CD4-positive, CD25-positive, alpha-beta regulatory T cell (primary cell): ENCODE results near the gene CALCA. TPM values are rescaled to one million over a fixed set of nuclear protein-coding genes. Genes with fewer than 3 reads are reported as not detected.

Experiments used
- ATAC-seq, 2 donors: fragments of 150-1000 bp; cut with Tn5 transposase; one replicate each; pipeline ENCODE4 v1.10.0; 2021; ENCODE audit warnings: low read depth in 2 of 2, moderate number of reproducible peaks in 2 of 2, moderate library complexity in 1 of 2
- DNase-seq, 3 donors: peaks; one replicate each; pipeline versions ENCODE4 v3.0.0 to v3.0.0-alpha.2; 2012 to 2022; ENCODE audit warnings: mixed read lengths in 1 of 3
- H3K27ac ChIP-seq: one replicate; pipeline ENCODE4 v1.7.0; 2013; ENCODE audit warnings: mild to moderate bottlenecking, low read length; ENCODE audit not compliant: insufficient read depth, poor library complexity, severe bottlenecking
- H3K27me3 ChIP-seq: one replicate; pipeline ENCODE4 v1.7.0; 2013; ENCODE audit warnings: low read length; ENCODE audit not compliant: control insufficient read depth, insufficient read depth
- H3K36me3 ChIP-seq: one replicate; pipeline ENCODE4 v1.7.0; 2013; ENCODE audit warnings: mild to moderate bottlenecking, low read length, moderate library complexity; ENCODE audit not compliant: control insufficient read depth, insufficient read depth
- H3K4me1 ChIP-seq: 2 replicates; pipeline ENCODE4 v1.7.0; 2013; ENCODE audit warnings: mild to moderate bottlenecking, low read length; ENCODE audit not compliant: insufficient read depth, control insufficient read depth, poor library complexity, severe bottlenecking
- H3K4me3 ChIP-seq: one replicate; pipeline ENCODE4 v1.7.0; 2013; ENCODE audit warnings: low read depth, mild to moderate bottlenecking, low read length, moderate library complexity
- H3K9me3 ChIP-seq, 2 experiments: 1 replicate in 1 of 2; 2 replicates in 1 of 2; pipeline ENCODE4 v1.7.0; 2013; ENCODE audit warnings: low read length in 2 of 2, mild to moderate bottlenecking in 1 of 2, moderate library complexity in 1 of 2; ENCODE audit not compliant: control insufficient read depth in 2 of 2
- H3K27ac Mint-ChIP-seq, 3 donors: one replicate each; pipeline ENCODE4 v1.8.0; 2020 to 2022; ENCODE audit warnings: mild to moderate bottlenecking in 3 of 3, mixed read lengths in 3 of 3, moderate library complexity in 2 of 3
- H3K27me3 Mint-ChIP-seq: one replicate; pipeline ENCODE4 v1.8.0; 2022; ENCODE audit warnings: mild to moderate bottlenecking, mixed read lengths
- H3K36me3 Mint-ChIP-seq: one replicate; pipeline ENCODE4 v1.8.0; 2020; ENCODE audit warnings: mixed read lengths
- H3K4me1 Mint-ChIP-seq, 4 donors: one replicate each; pipeline ENCODE4 v1.8.0; 2020 to 2022; ENCODE audit warnings: mixed read lengths in 4 of 4, mild to moderate bottlenecking in 1 of 4
- H3K4me3 Mint-ChIP-seq, 4 donors: one replicate each; pipeline ENCODE4 v1.8.0; 2020 to 2022; ENCODE audit warnings: mild to moderate bottlenecking in 4 of 4, mixed read lengths in 4 of 4, moderate library complexity in 3 of 4
- H3K9me3 Mint-ChIP-seq, 7 donors: one replicate each; pipeline ENCODE4 v1.8.0; 2020 to 2022; ENCODE audit warnings: mixed read lengths in 7 of 7, mild to moderate bottlenecking in 3 of 7, moderate library complexity in 2 of 7
- polyA plus RNA-seq, 4 donors: library from polyadenylated mRNA; unstranded; fragments of 300-500 nt; fragmentation: Illumina TruSeq; gene quantifications; one replicate each; pipeline ENCODE4 v1.2.3, GENCODE V29; 2021
- total RNA-seq: library from RNA; stranded (reverse); gene quantifications from one replicate; pipeline ENCODE4 v1.2.3, GENCODE V29; 2022

The CALCA gene
- total and polyA plus RNA-seq, 5 donors from 2014 or later: not detected

DNA sequence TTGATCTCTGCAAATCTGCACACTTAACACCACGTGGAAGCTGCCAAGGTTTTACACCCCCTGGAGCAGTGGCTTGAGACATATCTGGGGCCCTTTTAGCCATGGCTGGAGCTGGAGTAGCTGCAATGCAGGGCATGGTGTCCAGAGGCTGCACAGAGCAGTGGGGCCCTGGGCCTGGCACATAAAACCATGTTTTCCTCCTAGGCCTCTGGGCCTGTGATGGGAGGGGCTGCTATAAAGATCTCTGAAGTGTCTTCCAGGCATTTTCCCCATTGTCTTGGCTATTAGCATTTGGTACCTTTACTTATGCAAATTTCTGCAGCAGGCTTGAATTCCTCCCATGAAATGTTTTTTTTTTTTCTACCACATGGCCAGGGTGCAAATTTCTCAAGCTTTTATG lies 33.2 kb downstream of the CALCA start:
- no peak for ATAC-seq
- DNase-seq: no peak
- H3K36me3 ChIP-seq: no peaks in the 10 kb centered on the region
- peaks cover 0 to 2% (median 0%) of the 10 kb centered on the region in 4 donors for H3K4me1 Mint-ChIP-seq
- no peak overlapping the region for H3K27ac Mint-ChIP-seq
- H3K9me3 Mint-ChIP-seq: peaks cover 0 to 4% (median 0%) of the 10 kb centered on the region in 7 donors
- peaks cover 21% of the 10 kb centered on the region for H3K36me3 Mint-ChIP-seq
- H3K4me3 ChIP-seq: no peak overlapping the region
- no peaks in the 10 kb centered on the region for H3K27me3 Mint-ChIP-seq
- H3K9me3 ChIP-seq: no peaks in the 10 kb centered on the region
- H3K4me1 ChIP-seq: no peaks in the 10 kb centered on the region
- no peaks in the 10 kb centered on the region for H3K27me3 ChIP-seq
- no peak overlapping the region for H3K27ac ChIP-seq
- H3K4me3 Mint-ChIP-seq: no peak overlapping the region

DNA sequence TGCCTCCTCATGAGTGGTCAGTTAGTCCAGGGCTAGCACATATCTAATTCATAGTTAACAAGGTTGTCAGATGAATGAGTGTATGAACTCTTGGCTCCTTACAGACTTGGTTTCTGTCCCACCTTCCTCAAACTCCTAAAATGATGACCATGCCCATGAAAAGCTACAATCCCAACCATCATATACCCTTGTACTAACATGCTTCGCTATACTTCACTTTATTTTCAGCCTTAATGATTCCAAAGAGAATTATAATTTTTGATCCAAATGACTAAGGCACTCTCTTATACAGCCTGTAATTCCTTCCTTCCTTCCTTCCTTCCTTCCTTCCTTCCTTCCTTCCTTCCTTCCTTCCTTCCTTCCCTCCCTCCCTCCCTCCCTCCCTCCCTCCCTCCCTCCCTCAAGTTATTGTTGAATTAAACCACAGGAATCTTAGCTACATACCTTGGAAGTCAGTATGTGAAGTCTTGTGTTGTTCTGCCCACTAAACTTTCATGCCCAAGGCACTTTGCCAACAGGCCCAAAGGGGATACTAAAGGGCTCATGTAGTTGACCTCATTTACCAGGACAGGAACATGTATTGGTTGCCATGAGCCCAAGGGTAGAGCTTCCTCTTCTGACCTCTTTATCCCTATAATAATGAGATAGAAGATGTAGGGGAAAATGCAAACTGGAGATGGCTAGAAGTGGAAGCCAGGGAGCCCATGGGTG lies 37.4 kb downstream of the CALCA start:
- Histone ChIP-seq H3K36me3 (no peaks in the 10 kb centered on the region), H3K4me3 (no peak overlapping the region), H3K4me1 (no peaks in the 10 kb centered on the region), H3K27me3 (no peaks in the 10 kb centered on the region), H3K9me3 (no peaks in the 10 kb centered on the region), H3K27ac (no peak overlapping the region)
- H3K4me3 Mint-ChIP-seq: no peak overlapping the region
- DNase-seq: no peak
- H3K9me3 Mint-ChIP-seq: peaks cover 0 to 4% (median 0%) of the 10 kb centered on the region in 7 donors
- no peak overlapping the region for H3K27ac Mint-ChIP-seq
- peaks cover 20% of the 10 kb centered on the region for H3K36me3 Mint-ChIP-seq
- no peak for ATAC-seq
- no peaks in the 10 kb centered on the region for H3K27me3 Mint-ChIP-seq
- no peaks in the 10 kb centered on the region for H3K4me1 Mint-ChIP-seq

DNA sequence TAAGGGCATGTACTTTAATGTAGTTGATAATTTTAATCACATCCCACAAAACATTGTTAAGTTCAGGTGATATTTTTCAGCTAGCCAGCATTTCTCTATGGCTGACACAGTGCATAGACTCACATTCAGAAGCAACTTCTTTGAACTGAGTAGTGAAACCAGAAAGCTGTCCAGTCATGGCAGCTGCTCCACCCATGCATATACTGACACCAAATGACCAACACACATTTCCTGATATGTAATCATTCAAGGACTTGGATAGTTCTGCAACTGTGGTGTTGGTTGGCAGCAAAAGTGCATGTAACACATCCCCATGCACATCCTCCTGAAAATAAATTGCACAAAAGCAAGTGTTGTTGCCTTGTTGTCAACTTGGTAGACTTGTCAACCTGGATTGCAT lies 39.7 kb downstream of the CALCA start:
- Histone ChIP-seq H3K4me3 (no peak overlapping the region), H3K9me3 (no peaks in the 10 kb centered on the region), H3K36me3 (no peaks in the 10 kb centered on the region), H3K27me3 (no peaks in the 10 kb centered on the region), H3K27ac (no peak overlapping the region), H3K4me1 (no peaks in the 10 kb centered on the region)
- Mint-ChIP-seq H3K27me3 (peaks cover 5% of the 10 kb centered on the region), H3K27ac (no peak overlapping the region), H3K4me1 (no peaks in the 10 kb centered on the region), H3K36me3 (peaks cover 12% of the 10 kb centered on the region), H3K9me3 (peaks cover 0 to 12% (median 2%) of the 10 kb centered on the region in 7 donors), H3K4me3 (no peak overlapping the region)
- ATAC-seq: no peak
- no peak for DNase-seq

DNA sequence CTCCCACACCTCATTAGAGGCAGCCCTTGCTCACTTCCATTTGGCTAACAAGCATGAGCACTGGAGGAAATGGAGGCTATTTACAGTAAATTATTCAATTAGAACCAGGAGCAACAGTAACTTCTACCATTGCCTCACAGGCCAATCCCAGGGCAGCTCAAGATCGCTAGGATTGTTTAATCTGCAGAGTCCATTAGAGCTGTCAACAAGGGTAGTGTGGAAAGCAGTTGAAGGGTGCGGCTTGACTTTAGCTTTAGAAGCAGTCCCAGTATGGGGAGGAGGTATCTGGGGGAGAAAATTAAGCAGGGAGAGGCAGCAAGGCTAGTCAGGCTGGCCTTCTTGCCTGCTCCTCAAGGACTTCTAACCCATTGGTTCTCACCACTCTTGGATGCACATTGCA lies 41.8 kb downstream of the CALCA start:
- no peaks in the 10 kb centered on the region for H3K4me1 ChIP-seq
- H3K4me3 ChIP-seq: no peak overlapping the region
- Mint-ChIP-seq H3K27ac (no peak overlapping the region), H3K36me3 (peaks cover 10% of the 10 kb centered on the region), H3K27me3 (peaks cover 10% of the 10 kb centered on the region), H3K4me1 (no peaks in the 10 kb centered on the region), H3K4me3 (no peak overlapping the region), H3K9me3 (peaks cover 0 to 12% (median 2%) of the 10 kb centered on the region in 7 donors)
- no peaks in the 10 kb centered on the region for H3K9me3 ChIP-seq
- no peak for DNase-seq
- H3K27me3 ChIP-seq: no peaks in the 10 kb centered on the region
- no peak overlapping the region for H3K27ac ChIP-seq
- H3K36me3 ChIP-seq: no peaks in the 10 kb centered on the region
- no peak for ATAC-seq

DNA sequence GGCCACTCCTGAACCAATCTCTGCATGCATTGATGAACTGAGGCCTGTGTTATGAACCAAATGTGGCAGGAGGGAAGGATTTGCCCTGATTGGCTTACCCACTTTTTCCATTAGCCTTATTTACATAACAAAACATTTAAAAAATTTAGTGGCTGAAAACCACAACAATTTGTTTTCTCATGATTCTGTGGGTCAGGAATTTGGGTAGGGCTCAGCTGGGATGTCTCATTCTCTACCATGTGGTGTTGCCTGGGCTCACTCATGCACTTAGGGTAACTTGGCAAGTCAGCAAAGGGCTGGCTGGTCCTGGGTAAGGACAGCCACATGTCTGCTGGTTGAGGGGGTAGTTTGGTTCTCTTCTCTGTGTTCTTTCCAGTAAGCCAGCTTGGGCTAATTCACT lies 45.0 kb downstream of the CALCA start:
- H3K4me1 ChIP-seq: no peaks in the 10 kb centered on the region
- no peak overlapping the region for H3K4me3 ChIP-seq
- no peak overlapping the region for H3K27ac ChIP-seq
- H3K9me3 Mint-ChIP-seq: peaks cover 0 to 12% (median 2%) of the 10 kb centered on the region in 7 donors
- ATAC-seq: no peak
- H3K27ac Mint-ChIP-seq: no peak overlapping the region
- no peaks in the 10 kb centered on the region for H3K27me3 ChIP-seq
- peaks cover 10% of the 10 kb centered on the region for H3K27me3 Mint-ChIP-seq
- H3K36me3 ChIP-seq: no peaks in the 10 kb centered on the region
- H3K9me3 ChIP-seq: no peaks in the 10 kb centered on the region
- no peak overlapping the region for H3K4me3 Mint-ChIP-seq
- no peaks in the 10 kb centered on the region for H3K4me1 Mint-ChIP-seq
- DNase-seq: no peak
- H3K36me3 Mint-ChIP-seq: peaks cover 12% of the 10 kb centered on the region

DNA sequence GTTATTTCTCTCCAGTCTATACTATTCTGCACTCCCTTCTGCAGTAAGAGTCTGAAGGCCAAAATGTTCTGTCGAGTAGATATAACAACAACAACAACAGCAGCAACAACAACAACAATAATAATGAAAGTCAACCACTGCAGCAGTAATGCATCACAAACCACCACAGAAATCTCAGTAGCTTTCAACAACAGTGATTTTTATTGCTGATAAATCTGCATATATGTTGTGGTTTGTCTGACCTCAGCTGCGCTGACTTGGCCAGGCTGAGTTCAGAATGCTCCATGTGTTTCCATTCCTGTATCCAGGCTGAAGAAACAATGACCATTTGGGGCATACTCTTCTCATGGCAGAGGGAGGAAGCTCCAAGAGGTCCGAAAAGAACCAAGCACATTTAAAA lies 47.8 kb downstream of the CALCA start:
- ATAC-seq (no peak), DNase-seq (no peak)
- no peak overlapping the region for H3K4me3 ChIP-seq
- Mint-ChIP-seq H3K9me3 (peaks cover 0 to 12% (median 4%) of the 10 kb centered on the region in 7 donors), H3K36me3 (peaks cover 10% of the 10 kb centered on the region), H3K27ac (no peak overlapping the region), H3K27me3 (peaks cover 10% of the 10 kb centered on the region), H3K4me3 (no peak overlapping the region), H3K4me1 (no peaks in the 10 kb centered on the region)
- H3K9me3 ChIP-seq: no peaks in the 10 kb centered on the region
- H3K27ac ChIP-seq: no peak overlapping the region
- H3K27me3 ChIP-seq: no peaks in the 10 kb centered on the region
- no peaks in the 10 kb centered on the region for H3K36me3 ChIP-seq
- H3K4me1 ChIP-seq: no peaks in the 10 kb centered on the region

Other genes starting within 250 kb of the CALCA start
- gene CYP2R1, start 80.1 kb downstream of the CALCA start, total RNA-seq: 18.2 TPM
- gene CYP2R1, start 80.1 kb downstream of the CALCA start, polyA plus RNA-seq: 10 to 100 TPM; 12.9 to 20.0 (median 14.9) TPM
- 0.25 TPM for gene CALCB, start 101.2 kb upstream of the CALCA start, total RNA-seq
- under 1 TPM; 0.28 to 0.38 (median 0.31) TPM for gene CALCB, start 101.2 kb upstream of the CALCA start, polyA plus RNA-seq
- not detected for gene INSC, start 142.6 kb upstream of the CALCA start, total RNA-seq
- gene INSC, start 142.6 kb upstream of the CALCA start, polyA plus RNA-seq: under 1 TPM in 2 of 4 donors, not detected in 2; 0.15 to 0.20 TPM